Activated CD4-positive, alpha-beta T cell treated with anti-CD3 and anti-CD28 coated beads, Interleukin-2, amount 50 U/mL, for 24 hours (primary cell): ENCODE measurements around the gene EIF4E3.

Experiments used
- DNase-seq, 2 donors: peaks; one replicate each; pipeline ENCODE4 v3.0.0-alpha.2; 2020; ENCODE audit warnings: low read depth in 1 of 2, low spot score in 1 of 2

The EIF4E3 gene

GRCh38 chr3:71725271-71725991 lies at the start of gene EIF4E3:
Gene EIF4E3, minus strand, starts transcription at chr3:71725402. Its CDS starts 35 bp downstream, at chr3:71725367.
- DNase-seq, result peak in 1 of 2 donors; percentile 25

GRCh38 chr3:71771884-71772283 lies 46.7 kb upstream of the EIF4E3 start:
- no peak for DNase-seq

GRCh38 chr3:71771126-71771525 lies 45.9 kb upstream of the EIF4E3 start:
- no peak for DNase-seq

GRCh38 chr3:71763426-71763825 lies 38.2 kb upstream of the EIF4E3 start:
- no peak for DNase-seq

GRCh38 chr3:71760140-71760539 lies 34.9 kb upstream of the EIF4E3 start:
- DNase-seq, result no peak

- DNase-seq, result no peak
These were observed 34.2 kb upstream of the EIF4E3 start for GRCh38 chr3:71759401-71759800.

GRCh38 chr3:71758091-71758490 lies 32.9 kb upstream of the EIF4E3 start:
- DNase-seq, result no peak

GRCh38 chr3:71754610-71755253 lies 29.5 kb upstream of the EIF4E3 start:
- no peak for DNase-seq

- no peak for DNase-seq
These were observed 28.8 kb upstream of the EIF4E3 start, which contains the start of gene GPR27 for GRCh38 chr3:71753701-71754609. Gene GPR27, plus strand, starts transcription at chr3:71753855. Its CDS starts 195 bp downstream, at chr3:71754050.

- no peak for DNase-seq
These were observed 27.9 kb upstream of the EIF4E3 start for GRCh38 chr3:71752831-71753700.

GRCh38 chr3:71751602-71752001 lies 26.4 kb upstream of the EIF4E3 start:
- no peak for DNase-seq

- DNase-seq, result no peak
These were observed 19.5 kb upstream of the EIF4E3 start for GRCh38 chr3:71744738-71745137.

GRCh38 chr3:71742621-71743020 lies 17.4 kb upstream of the EIF4E3 start:
- no peak for DNase-seq

- no peak for DNase-seq
These were observed 9.7 kb upstream of the EIF4E3 start for GRCh38 chr3:71734881-71735280.

- no peak for DNase-seq
These were observed 8.1 kb upstream of the EIF4E3 start for GRCh38 chr3:71733319-71733718.

- no peak for DNase-seq
These were observed 7.4 kb upstream of the EIF4E3 start for GRCh38 chr3:71732637-71733036.

GRCh38 chr3:71728632-71729342 lies 3.6 kb upstream of the EIF4E3 start:
- DNase-seq, result no peak

GRCh38 chr3:71726146-71726545 lies 944 bp upstream of the EIF4E3 start:
- no peak for DNase-seq

GRCh38 chr3:71724584-71725270 lies 475 bp downstream of the EIF4E3 start:
- no peak for DNase-seq

- DNase-seq, result no peak
These were observed 1.1 kb downstream of the EIF4E3 start for GRCh38 chr3:71724171-71724453.
